Muscle layer of duodenum (tissue), 2 donors: Measurements from ENCODE around the gene EFNB2.

Experiments
- H3K27ac ChIP-seq: one replicate; pipeline ENCODE4 v1.7.0; 2013; ENCODE audit warnings: mild to moderate bottlenecking, low read length
- H3K27me3 ChIP-seq: one replicate; pipeline ENCODE4 v1.7.0; 2013; ENCODE audit warnings: low read depth, mild to moderate bottlenecking, control low read depth, low read length
- H3K36me3 ChIP-seq, 2 donors: one replicate each; pipeline ENCODE4 v1.7.0; 2013; ENCODE audit warnings: low read length in 2 of 2, control low read depth in 1 of 2, mild to moderate bottlenecking in 1 of 2; ENCODE audit not compliant: insufficient read depth in 2 of 2, control insufficient read depth in 1 of 2
- H3K4me1 ChIP-seq, 2 donors: one replicate each; pipeline ENCODE4 v1.7.0; 2013; ENCODE audit warnings: low read length in 2 of 2, mild to moderate bottlenecking in 2 of 2, control low read depth in 1 of 2, moderate library complexity in 1 of 2; ENCODE audit not compliant: insufficient read depth in 2 of 2, control insufficient read depth in 1 of 2
- H3K4me3 ChIP-seq, 2 donors: one replicate each; pipeline ENCODE4 v1.7.0; 2013; ENCODE audit warnings: low read length in 2 of 2, low read depth in 1 of 2, mild to moderate bottlenecking in 1 of 2
- H3K9me3 ChIP-seq, 2 donors: one replicate each; pipeline ENCODE4 v1.7.0; 2013; ENCODE audit warnings: low read length in 2 of 2, control low read depth in 1 of 2, mild to moderate bottlenecking in 1 of 2; ENCODE audit not compliant: control insufficient read depth in 1 of 2
- donor health status: healthy.

Gene EFNB2

GRCh38 chr13:106530980-106531481, 4.4 kb downstream of the EFNB2 start:
- peak overlapping the region; percentile 70 to 75 for H3K4me3 ChIP-seq

GRCh38 chr13:106530171-106530851, 5.2 kb downstream of the EFNB2 start:
- Histone ChIP-seq H3K27me3 (no peaks in the 10 kb centered on the region), H3K4me1 (peaks cover 0 to 20% of the 10 kb centered on the region in 2 donors), H3K36me3 (no peaks in the 10 kb centered on the region), H3K27ac (peak overlapping the region; percentile 35), H3K4me3 (peak overlapping the region; percentile 10 to 75), H3K9me3 (no peaks in the 10 kb centered on the region)

More at GRCh38 chr13:106530980-106531481, 4.4 kb downstream of the EFNB2 start:
- no peaks in the 10 kb centered on the region for H3K27me3 ChIP-seq
- no peaks in the 10 kb centered on the region for H3K9me3 ChIP-seq
- no peaks in the 10 kb centered on the region for H3K36me3 ChIP-seq
- peak overlapping the region; percentile 35 for H3K27ac ChIP-seq
- H3K4me1 ChIP-seq = peaks cover 0 to 20% of the 10 kb centered on the region in 2 donors

- no peaks in the 10 kb centered on the region for H3K9me3 ChIP-seq
- no peaks in the 10 kb centered on the region for H3K27me3 ChIP-seq
- H3K36me3 ChIP-seq = no peaks in the 10 kb centered on the region
- peaks cover 0 to 20% of the 10 kb centered on the region in 2 donors for H3K4me1 ChIP-seq
- H3K27ac ChIP-seq = peak overlapping the region; percentile 35
- peak overlapping the region in 1 of 2 donors; percentile 13 for H3K4me3 ChIP-seq
Measured at GRCh38 chr13:106529415-106530170, 5.9 kb downstream of the EFNB2 start.

GRCh38 chr13:106528718-106529414, 6.6 kb downstream of the EFNB2 start:
- Histone ChIP-seq H3K27ac (no peak overlapping the region), H3K9me3 (no peaks in the 10 kb centered on the region), H3K4me3 (no peak overlapping the region), H3K36me3 (no peaks in the 10 kb centered on the region), H3K4me1 (peaks cover 0 to 26% of the 10 kb centered on the region in 2 donors), H3K27me3 (no peaks in the 10 kb centered on the region)

GRCh38 chr13:106527826-106528225, 7.6 kb downstream of the EFNB2 start:
- no peak overlapping the region for H3K4me3 ChIP-seq
- H3K9me3 ChIP-seq = no peaks in the 10 kb centered on the region
- H3K27me3 ChIP-seq = no peaks in the 10 kb centered on the region
- peaks cover 0 to 28% of the 10 kb centered on the region in 2 donors for H3K4me1 ChIP-seq
- no peak overlapping the region for H3K27ac ChIP-seq
- H3K36me3 ChIP-seq = no peaks in the 10 kb centered on the region

GRCh38 chr13:106527445-106527801, 8.0 kb downstream of the EFNB2 start:
- H3K27ac ChIP-seq = no peak overlapping the region
- H3K36me3 ChIP-seq = no peaks in the 10 kb centered on the region
- H3K27me3 ChIP-seq = no peaks in the 10 kb centered on the region
- no peak overlapping the region for H3K4me3 ChIP-seq
- peaks cover 0 to 27% of the 10 kb centered on the region in 2 donors for H3K4me1 ChIP-seq
- H3K9me3 ChIP-seq = no peaks in the 10 kb centered on the region

GRCh38 chr13:106526738-106527444, 8.6 kb downstream of the EFNB2 start:
- Histone ChIP-seq H3K27me3 (no peaks in the 10 kb centered on the region), H3K4me1 (peaks cover 0 to 25% of the 10 kb centered on the region in 2 donors), H3K9me3 (no peaks in the 10 kb centered on the region), H3K27ac (no peak overlapping the region), H3K4me3 (no peak overlapping the region), H3K36me3 (no peaks in the 10 kb centered on the region)

- H3K4me1 ChIP-seq = peaks cover 0 to 28% of the 10 kb centered on the region in 2 donors
- H3K27ac ChIP-seq = no peak overlapping the region
Measured at GRCh38 chr13:106525865-106526264, 9.6 kb downstream of the EFNB2 start.

GRCh38 chr13:106524108-106524507, 11.4 kb downstream of the EFNB2 start:
- Histone ChIP-seq H3K4me1 (peaks cover 0 to 39% of the 10 kb centered on the region in 2 donors), H3K36me3 (no peaks in the 10 kb centered on the region), H3K9me3 (no peaks in the 10 kb centered on the region), H3K4me3 (no peak overlapping the region), H3K27me3 (no peaks in the 10 kb centered on the region), H3K27ac (no peak overlapping the region)

More at GRCh38 chr13:106525865-106526264, 9.6 kb downstream of the EFNB2 start:
- Histone ChIP-seq H3K36me3 (no peaks in the 10 kb centered on the region), H3K4me3 (no peak overlapping the region), H3K27me3 (no peaks in the 10 kb centered on the region), H3K9me3 (no peaks in the 10 kb centered on the region)

- no peaks in the 10 kb centered on the region for H3K27me3 ChIP-seq
- H3K4me1 ChIP-seq = peaks cover 0 to 39% of the 10 kb centered on the region in 2 donors
- H3K36me3 ChIP-seq = no peaks in the 10 kb centered on the region
- no peak overlapping the region for H3K27ac ChIP-seq
- H3K4me3 ChIP-seq = no peak overlapping the region
- no peaks in the 10 kb centered on the region for H3K9me3 ChIP-seq
Measured at GRCh38 chr13:106523576-106523975, 11.9 kb downstream of the EFNB2 start.
